Right renal pelvis (tissue), 4 donors: ENCODE measurements around the gene GPR84. TPM values are rescaled to one million over a fixed set of nuclear protein-coding genes. Genes with fewer than 3 reads are reported as not detected.
A peak's percentile ranks its signal among the peaks of the same experiment; 100 is the strongest.
"Not testable (repeated sequence)": the region's sequence is repeated elsewhere in the genome, so short reads cannot be mapped to it uniquely, and the experiment has no call there.

Experiments used
- DNase-seq, 4 donors: peaks; one replicate each; pipeline ENCODE4 v3.0.0-alpha.2; 2013; ENCODE audit warnings: low read depth in 4 of 4, low spot score in 3 of 4, missing footprints in 1 of 4
- polyA plus RNA-seq, 4 donors: library from polyadenylated mRNA; unstranded; fragments of 120-200 nt; gene quantifications; one replicate each; pipeline ENCODE4 v1.2.1, GENCODE V29; 2013; ENCODE audit not compliant: insufficient read length in 4 of 4

GPR84 gene
- polyA plus RNA-seq, 4 donors = 0.10 to 0.22 (median 0.17) TPM; not detected in 1

DNA sequence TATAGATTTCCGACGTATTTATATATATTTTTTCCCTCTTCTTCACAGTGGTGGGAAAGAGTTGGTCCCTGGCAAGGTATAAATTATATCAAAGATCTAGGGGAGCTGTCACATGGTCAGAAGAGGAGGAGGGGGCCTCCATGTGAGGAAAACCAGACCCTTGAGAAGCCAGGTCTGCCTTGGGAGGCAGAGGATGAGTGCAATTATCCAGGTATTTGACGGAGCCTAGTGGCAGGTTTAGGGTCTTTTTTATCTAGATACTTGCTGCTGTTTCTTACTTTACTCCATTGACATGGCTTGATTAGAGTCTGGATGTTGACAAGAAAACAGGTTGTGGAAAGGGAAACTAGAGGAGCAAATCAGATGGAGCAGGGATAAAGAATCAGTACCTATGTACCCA is 33.8 kb downstream of the GPR84 start:
- no peak for DNase-seq

DNA sequence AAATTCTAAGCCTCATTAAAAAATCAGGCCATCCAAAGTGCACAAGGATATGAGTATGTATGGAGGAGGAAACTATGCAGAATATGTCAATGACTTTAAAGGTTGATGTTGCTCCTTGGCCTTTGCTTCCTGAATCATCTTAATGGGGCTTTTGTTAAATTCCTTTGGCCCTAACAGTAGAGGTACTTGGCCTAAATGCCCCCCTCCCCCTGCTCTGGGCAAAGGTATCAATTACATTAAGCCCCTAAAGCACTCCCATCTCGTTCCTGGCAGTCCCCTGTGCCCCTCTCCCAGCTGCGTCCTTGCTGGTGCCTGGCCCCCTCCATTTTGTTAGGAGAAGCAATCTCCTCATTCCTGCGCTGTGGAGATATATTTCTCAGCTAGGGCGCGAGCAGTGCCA is 34.5 kb downstream of the GPR84 start:
- no peak for DNase-seq

DNA sequence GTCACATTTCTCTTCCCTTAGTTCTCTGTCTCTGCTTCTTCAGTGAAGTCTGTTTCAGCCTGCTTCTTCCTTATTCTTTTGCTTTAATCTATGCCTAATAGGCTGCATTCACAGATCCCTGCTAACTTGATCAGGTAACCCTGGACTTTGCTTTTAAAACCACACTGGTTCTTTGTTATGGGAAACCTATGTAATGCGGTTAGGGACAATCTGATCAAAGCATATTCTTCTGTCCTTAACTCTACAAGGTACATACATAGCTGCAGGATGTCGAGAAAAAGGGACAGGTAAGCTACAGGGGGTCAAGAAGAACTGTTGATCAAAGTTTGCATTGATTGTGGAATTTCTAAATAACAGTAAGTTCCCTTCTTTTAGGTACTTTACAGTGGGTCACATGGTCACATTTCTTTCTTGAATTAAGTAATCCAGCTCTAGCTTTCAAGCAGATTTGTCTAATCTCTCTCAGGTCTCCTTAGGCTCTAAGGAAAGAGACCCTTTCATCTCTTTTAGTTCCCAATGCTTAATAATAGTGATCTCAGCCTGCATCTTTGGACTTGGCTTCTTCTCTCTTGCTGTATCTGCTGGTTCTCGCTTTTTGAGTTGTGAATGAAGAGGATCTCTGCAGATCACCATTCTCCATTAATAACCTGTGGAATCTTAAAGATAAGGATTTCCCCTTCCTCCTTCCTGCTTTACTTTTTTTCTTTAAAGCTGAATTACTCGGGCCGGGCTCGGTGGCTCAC is 35.5 kb downstream of the GPR84 start:
- DNase-seq = no peak

DNA sequence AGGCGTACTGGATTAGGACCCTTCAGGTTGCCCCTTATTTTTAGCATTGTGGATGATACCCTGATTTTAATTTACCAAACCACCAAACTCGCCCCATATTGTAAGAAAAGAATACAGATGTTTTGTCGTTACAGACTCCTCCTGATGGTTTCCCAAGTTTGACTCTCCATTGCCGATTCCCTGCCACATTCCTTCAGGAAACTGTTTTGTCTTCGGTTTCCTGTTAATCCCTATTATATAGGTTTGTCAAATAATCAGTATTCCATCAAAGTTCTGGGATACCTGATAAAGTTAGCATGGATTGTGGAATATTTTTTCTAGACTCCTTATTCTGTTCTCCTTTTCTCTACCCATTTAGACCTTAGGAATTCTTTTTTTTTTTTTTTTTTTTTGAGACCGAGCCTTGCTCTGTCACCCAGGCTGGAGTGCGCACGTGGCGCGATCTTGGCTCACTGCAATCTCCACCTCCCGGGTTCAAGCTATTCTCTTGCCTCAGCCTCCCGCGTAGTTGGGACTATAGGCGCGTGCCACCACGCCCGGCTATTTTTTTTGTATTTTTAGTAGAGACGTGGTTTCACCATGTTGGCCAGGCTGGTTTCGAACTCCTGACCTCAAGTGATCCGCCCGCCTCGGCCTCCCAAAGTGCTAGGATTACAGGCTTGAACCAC is 38.7 kb downstream of the GPR84 start:
- not testable (repeated sequence) for DNase-seq

- peak; percentile 91 to 99 (median 98) for DNase-seq
Observed at GRCh38 chr12:54324617-54325441, 39.5 kb downstream of the GPR84 start, which contains the start of gene COPZ1. COPZ1 (plus strand) TSS chr12:54325131; CDS start chr12:54325164, 33 bp downstream.

- DNase-seq = no peak
Observed at GRCh38 chr12:54321363-54321762, 42.9 kb downstream of the GPR84 start.

Other genes starting within 250 kb of the GPR84 start
- 10 to 100 TPM; 30.7 to 36.1 (median 33.8) TPM for gene SMUG1, start 175.5 kb downstream of the GPR84 start, polyA plus RNA-seq
- 100 to 1,000 TPM; 103 to 136 (median 126) TPM for gene CBX5, start 84.4 kb downstream of the GPR84 start, polyA plus RNA-seq
- gene HNRNPA1, start 83.8 kb downstream of the GPR84 start, polyA plus RNA-seq = 1,000 to 10,000 TPM; 3,341 to 3,757 (median 3,663) TPM
- gene NFE2, start 63.5 kb downstream of the GPR84 start, polyA plus RNA-seq = 1 to 10 TPM; 2.0 to 4.8 (median 2.4) TPM
- 100 to 1,000 TPM; 214 to 236 (median 220) TPM for gene COPZ1, start 39.4 kb downstream of the GPR84 start, polyA plus RNA-seq
- 10 to 100 TPM; 11.7 to 15.7 (median 12.9) TPM for gene ZNF385A, start 20.2 kb upstream of the GPR84 start, polyA plus RNA-seq
- 10 to 100 TPM; 39.2 to 50.6 (median 44.7) TPM for gene ITGA5, start 54.8 kb upstream of the GPR84 start, polyA plus RNA-seq
- under 1 TPM in 1 of 4 donors, not detected in 3; 0.04 TPM for gene GTSF1, start 109.1 kb upstream of the GPR84 start, polyA plus RNA-seq
- gene NCKAP1L, start 133.3 kb upstream of the GPR84 start, polyA plus RNA-seq = 1 to 10 TPM; 3.4 to 4.0 (median 3.6) TPM
- gene PDE1B, start 185.1 kb upstream of the GPR84 start, polyA plus RNA-seq = 1 to 10 TPM; 8.0 to 9.5 (median 8.8) TPM
- 10 to 100 TPM; 52.2 to 64.5 (median 60.9) TPM for gene PPP1R1A, start 224.2 kb upstream of the GPR84 start, polyA plus RNA-seq